Endothelial cell of umbilical vein (primary cell): Measurements from ENCODE around the gene VPS35L.
"Not testable (repeated sequence)": the region's sequence is repeated elsewhere in the genome, so short reads cannot be mapped to it uniquely, and the experiment has no call there.

Experiments
- CTCF ChIP-seq, 2 donors: IDR thresholded peaks; 1 replicate in 1 of 2; 2 replicates in 1 of 2; pipeline ENCODE4 v1.5.1; 2011; ENCODE audit warnings: low read length in 2 of 2, mild to moderate bottlenecking in 2 of 2, moderate library complexity in 2 of 2, control low read depth in 1 of 2, inconsistent platforms in 1 of 2, low read depth in 1 of 2; ENCODE audit not compliant: insufficient read depth in 1 of 2; ENCODE audit errors: extremely low read depth in 1 of 2
- EZH2 ChIP-seq: IDR thresholded peaks from 2 replicates; pipeline ENCODE4 v1.6.1; 2012; ENCODE audit warnings: borderline replicate concordance, low read depth, mild to moderate bottlenecking, moderate library complexity, low read length, inconsistent platforms; ENCODE audit not compliant: severe bottlenecking
- FOS ChIP-seq: IDR thresholded peaks from 2 replicates; pipeline ENCODE4 v1.6.1; 2011; ENCODE audit warnings: mild to moderate bottlenecking, low read length, moderate library complexity, borderline replicate concordance; ENCODE audit not compliant: insufficient read depth
- JUN ChIP-seq: IDR thresholded peaks from 2 replicates; pipeline ENCODE4 v1.6.1; 2011; ENCODE audit warnings: borderline replicate concordance, low read depth; ENCODE audit not compliant: insufficient read length, insufficient read depth
- MAX ChIP-seq: IDR thresholded peaks from 2 replicates; pipeline ENCODE4 v1.6.1; 2011; ENCODE audit not compliant: insufficient read depth, insufficient read length
- POLR2A ChIP-seq: IDR thresholded peaks from 2 replicates; pipeline ENCODE4 v1.6.1; 2012; ENCODE audit warnings: low read depth, mild to moderate bottlenecking, control low read depth, low read length
- POLR2AphosphoS5 ChIP-seq: IDR thresholded peaks from 2 replicates; pipeline ENCODE4 v1.6.1; 2012; ENCODE audit warnings: low read depth, mild to moderate bottlenecking, control low read depth, low read length, moderate library complexity; ENCODE audit not compliant: insufficient read depth

GRCh38 chr16:19679281-19679680, 123.8 kb downstream of the VPS35L start:
- TF ChIP-seq CTCF (IDR thresholded peaks at IDR 0.05; ENCODE audit: extremely low read depth in 1 of 2, insufficient read depth in 1 of 2, low read depth in 1 of 2, low read length in 2 of 2); POLR2A; POLR2AphosphoS5; FOS; JUN; EZH2; MAX: not testable (repeated sequence)
